HG02970 (cell line): ENCODE data around the gene CSRP1.
"Not testable (repeated sequence)": the region's sequence is repeated elsewhere in the genome, so short reads cannot be mapped to it uniquely, and the experiment has no call there.

Source experiments
- ATAC-seq: cut with Tn5 transposase; IDR thresholded peaks from one replicate; pipeline ENCODE4 v1.9.1; 2021; ENCODE audit warnings: mild to moderate bottlenecking, moderate library complexity, moderate number of reproducible peaks; ENCODE audit not compliant: unreplicated experiment, low FRiP score

The CSRP1 gene

DNA sequence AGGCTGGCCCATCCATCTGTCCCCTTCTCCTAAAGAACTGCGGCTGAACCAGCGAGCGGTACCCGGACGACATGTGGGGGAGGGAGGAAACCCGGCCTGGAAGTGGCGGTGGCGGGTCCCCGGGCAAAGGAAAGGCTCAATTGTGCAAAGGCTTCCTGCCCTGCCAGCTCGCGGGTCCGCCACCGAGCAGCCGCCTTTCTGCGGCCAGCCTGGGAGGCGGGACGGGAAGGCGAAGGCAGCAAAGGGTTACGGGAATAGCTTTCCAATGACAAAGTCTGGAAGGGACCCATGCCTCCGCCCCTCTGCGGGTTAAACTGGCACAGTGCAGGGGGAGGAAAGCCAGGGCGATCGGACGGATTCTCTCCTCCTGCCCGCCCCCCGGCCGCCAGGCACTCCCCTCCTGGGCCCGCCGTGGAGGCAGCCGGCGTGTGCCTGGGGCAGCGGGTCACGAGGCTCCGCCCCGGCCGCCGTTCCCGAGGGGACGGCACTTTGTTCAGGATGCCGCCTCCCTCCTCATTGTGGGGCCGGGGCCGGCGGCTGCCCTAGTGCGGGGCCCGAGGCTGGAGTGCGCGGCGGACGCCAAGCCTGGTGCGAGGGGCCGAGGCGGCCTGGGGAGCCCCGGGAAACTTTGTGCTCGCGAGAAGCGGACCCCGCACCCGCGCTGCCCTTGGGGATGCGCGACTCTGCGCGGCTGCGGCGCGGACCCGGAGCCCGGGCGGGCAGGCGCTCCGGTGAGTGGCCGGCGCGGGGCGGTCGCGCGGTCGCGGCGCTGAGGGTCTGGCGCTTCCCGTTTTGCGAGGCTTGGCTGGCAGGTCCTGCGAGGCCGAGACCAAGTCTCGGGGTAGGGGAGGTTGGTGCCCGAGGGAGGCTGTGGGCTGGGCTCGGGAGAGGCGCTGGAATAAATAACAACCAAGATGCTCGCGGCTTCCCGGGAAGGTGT lies 32.0 kb upstream of the CSRP1 start, which contains the start of gene NAV1:
Gene NAV1 (plus strand): TSS at position 516 of the 940 bp plus-strand sequence. CDS start 83,758 bp downstream, outside the sequence.
- no peak for ATAC-seq

- no peak for ATAC-seq
Observed at GRCh38 chr1:201537891-201538611, 31.1 kb upstream of the CSRP1 start.

- ATAC-seq = no peak
Observed at GRCh38 chr1:201537467-201537866, 30.5 kb upstream of the CSRP1 start.

DNA sequence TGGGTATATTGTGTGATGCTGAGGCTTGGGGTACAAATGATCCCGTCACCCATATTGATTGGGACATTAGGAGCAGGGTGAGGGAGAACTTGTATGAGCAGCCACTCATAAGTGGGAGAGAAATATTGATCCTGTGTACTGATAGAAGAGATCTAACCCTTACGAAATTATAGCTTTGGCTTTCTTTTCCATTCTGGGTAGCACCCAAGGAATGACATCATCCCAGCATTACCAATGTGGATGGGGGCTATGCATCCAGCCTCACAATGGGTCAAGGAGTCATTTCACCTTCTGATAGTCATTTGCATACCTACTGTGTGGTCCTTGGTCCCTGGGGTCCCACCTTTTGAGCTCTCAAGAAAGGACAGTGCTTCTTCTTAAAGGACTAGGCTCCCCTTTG lies 30.1 kb upstream of the CSRP1 start:
- ATAC-seq = no peak

- no peak for ATAC-seq
Observed at GRCh38 chr1:201536558-201536957, 29.6 kb upstream of the CSRP1 start.

- no peak for ATAC-seq
Observed at GRCh38 chr1:201535919-201536245, 29.0 kb upstream of the CSRP1 start.

GRCh38 chr1:201535046-201535918 lies 28.4 kb upstream of the CSRP1 start:
- no peak for ATAC-seq

GRCh38 chr1:201533836-201534235 lies 26.9 kb upstream of the CSRP1 start:
- no peak for ATAC-seq

DNA sequence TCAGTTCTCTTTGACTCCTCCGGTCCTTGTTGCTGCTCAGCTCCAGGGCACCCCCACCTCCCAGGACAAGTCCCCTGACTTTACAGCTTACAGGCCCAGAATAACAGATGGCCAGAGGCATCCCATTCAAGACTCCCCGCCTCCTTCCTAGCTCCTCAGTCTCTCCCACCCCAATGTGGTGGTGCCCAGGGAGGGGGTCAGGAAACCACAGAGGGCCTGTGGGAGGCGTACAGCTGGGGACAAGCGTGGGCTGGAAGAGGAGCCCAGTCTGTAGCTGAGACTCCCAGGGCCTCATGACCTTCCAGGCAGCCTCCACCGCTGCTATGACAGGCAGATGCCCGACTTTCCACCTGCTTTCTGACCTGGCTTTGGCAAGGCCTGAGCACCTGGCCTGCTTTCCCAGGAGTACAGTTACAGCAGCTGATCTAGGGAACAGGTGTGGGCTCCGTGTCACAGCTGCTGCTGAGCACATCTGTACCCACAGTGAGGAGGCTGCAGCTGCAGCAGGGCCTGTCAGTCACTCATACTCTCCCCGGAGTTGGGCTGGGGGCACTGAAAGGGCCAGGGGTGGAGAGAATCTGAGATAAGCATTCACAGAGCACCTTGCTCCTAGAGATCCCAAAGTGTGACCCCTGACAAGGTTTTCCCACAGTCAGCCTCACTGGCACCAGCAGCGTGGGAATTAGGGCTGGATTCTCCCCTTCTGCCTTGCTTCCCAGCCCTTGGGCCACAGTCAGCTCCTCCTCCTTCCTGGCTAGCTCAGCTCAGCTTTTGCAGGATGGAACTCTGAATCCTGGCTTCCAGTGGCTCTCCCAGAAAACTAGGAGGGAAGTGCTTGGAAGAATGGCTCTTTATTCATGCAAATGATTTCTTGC lies 24.9 kb upstream of the CSRP1 start:
- ATAC-seq = no peak

GRCh38 chr1:201530741-201531531 lies 24.0 kb upstream of the CSRP1 start:
- ATAC-seq = no peak

- no peak for ATAC-seq
Observed at GRCh38 chr1:201528631-201529252, 21.8 kb upstream of the CSRP1 start.

- no peak for ATAC-seq
Observed at GRCh38 chr1:201527879-201528278, 21.0 kb upstream of the CSRP1 start.

DNA sequence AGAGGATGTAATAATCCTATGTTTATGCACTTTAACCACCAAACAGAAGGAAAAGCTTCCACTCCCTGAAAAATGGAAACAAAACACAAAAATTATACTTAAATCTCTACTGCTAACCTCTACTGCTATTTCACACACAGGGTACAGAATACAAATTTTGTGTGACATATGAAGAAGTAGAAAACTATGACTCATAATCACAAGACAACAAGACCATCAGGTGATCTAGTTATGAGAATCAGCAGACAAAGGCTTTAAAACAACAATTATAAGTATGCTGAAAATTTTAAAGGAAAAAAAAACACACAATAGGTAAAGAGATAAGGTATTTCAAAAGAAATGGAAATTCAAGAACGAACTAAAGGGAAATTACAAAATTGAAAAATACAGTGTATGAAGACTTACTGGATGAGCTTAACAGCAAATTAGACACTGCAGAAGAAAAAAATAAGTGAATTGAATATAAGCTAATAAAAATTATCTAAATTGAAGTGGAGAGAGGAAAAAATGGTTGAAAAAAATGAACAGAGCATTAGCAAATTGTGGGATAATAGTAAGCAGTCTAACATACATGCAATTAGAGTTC lies 18.4 kb upstream of the CSRP1 start:
- no peak for ATAC-seq

DNA sequence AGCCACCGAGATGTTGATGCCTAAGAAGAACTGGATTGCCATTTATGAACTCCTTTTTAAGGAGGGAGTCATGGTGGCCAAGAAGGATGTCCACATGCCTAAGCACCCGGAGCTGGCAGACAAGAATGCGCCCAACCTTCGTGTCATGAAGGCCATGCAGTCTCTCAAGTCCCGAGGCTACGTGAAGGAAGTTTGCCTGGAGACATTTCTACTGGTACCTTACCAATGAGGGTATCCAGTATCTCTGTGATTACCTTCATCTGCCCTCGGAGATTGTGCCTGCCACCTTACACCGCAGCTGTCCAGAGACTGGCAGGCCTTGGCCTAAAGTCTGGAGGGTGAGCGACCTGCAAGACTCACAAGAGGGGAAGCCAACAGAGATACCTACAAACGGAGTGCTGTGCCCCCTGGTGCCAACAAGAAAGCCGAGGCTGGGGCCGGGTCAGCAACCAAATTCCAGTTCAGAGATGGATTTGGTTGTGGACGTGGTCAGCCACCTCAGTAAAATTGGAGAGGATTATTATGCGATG lies 13.2 kb upstream of the CSRP1 start:
- ATAC-seq = not testable (repeated sequence)

DNA sequence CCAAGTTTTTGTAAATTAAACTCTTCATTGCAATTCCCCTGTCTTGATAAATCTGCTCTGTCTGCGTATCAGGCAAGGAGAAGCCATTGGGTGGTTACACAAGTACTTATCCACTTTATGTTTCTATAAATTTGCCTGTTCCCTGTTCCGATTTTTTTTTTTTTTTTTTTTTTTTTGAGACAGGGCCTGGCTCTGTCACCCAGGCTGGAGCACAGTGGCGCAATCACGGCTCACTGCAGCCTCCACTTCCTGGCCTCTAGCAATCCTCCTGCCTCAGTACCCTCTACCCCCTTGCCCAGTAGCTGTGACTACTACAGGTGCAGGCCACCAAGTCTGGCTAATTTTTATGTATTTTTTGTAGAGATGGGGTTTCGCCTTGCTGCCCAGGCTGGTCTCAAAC lies 11.1 kb upstream of the CSRP1 start:
- ATAC-seq = no peak

- ATAC-seq = no peak
Observed at GRCh38 chr1:201517631-201518030, 10.7 kb upstream of the CSRP1 start.

DNA sequence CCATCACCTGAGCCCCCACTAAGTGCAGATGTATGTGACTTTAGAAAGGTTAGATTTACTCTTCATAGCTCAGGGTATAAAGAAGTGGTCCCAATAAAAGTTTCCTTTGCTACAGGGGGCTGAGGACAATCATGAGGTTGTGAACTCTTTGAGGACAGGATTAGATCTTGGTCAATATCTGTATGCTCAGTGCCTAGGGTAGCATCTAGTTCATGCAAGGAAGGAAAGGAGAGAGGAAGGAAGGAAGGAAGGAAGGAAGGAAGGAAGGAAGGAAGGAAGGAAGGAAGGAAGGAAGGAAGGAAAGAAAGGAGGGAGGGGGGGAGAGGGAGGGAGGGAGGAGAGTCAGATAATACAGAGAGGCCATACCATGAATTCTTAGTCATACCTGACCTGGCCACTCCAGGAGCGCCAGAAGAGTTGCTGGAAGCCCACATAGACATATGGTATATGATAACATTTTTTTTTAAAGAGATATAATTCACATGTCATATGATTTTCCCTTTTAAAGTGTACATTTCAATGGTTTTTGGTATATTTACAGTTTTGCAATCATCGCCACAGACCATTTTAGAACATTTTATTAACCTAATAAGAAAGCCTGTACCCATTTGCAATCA lies 9.7 kb upstream of the CSRP1 start:
- ATAC-seq = no peak
